Spleen (tissue), 7 donors: Measurements from ENCODE around the gene LNPEP.

Experiments
- POLR2A ChIP-seq, 3 donors: fragments of 450-650 bp; IDR thresholded peaks; one replicate each; pipeline ENCODE4 v1.5.1; 2017; ENCODE audit warnings: antibody characterized with exemption in 3 of 3, mild to moderate bottlenecking in 1 of 3
- POLR2AphosphoS5 ChIP-seq, 3 donors: sonication (generic); formaldehyde crosslinking; IDR thresholded peaks; one replicate each; pipeline ENCODE4 v1.5.1; 2017; ENCODE audit warnings: antibody characterized with exemption in 3 of 3
- TF ChIP-seq, protein P1 (sequence below), 11 experiments: fragments of 200-600 bp in 7 of 11; fragments of 450-650 bp in 4 of 11; sonication (generic) in 4 of 11; IDR thresholded peaks in 8 of 11; conservative IDR thresholded peaks in 3 of 11; 1 replicate in 7 of 11; 2 replicates in 4 of 11; pipeline versions ENCODE4 v1.4.0 to v1.8.0; 2016 to 2021; ENCODE audit warnings: antibody characterized with exemption in 11 of 11, inconsistent platforms in 4 of 11, mild to moderate bottlenecking in 1 of 11
- donor health status: DM: no; HTN: no; CAD: no; lungs with moderate emphysema.
- donor health status: DM: no; HTN: no; CAD: no.
- donor health status: DM: no; HTN: no; CAD: no.

GRCh38 chr5:96903300-96903699 is 32.6 kb upstream of the LNPEP start:
- TF ChIP-seq POLR2AphosphoS5 (IDR thresholded peaks at IDR 0.05) (no peak), POLR2A (IDR thresholded peaks at IDR 0.05) (no peak)
- TF ChIP-seq, protein P1, sequence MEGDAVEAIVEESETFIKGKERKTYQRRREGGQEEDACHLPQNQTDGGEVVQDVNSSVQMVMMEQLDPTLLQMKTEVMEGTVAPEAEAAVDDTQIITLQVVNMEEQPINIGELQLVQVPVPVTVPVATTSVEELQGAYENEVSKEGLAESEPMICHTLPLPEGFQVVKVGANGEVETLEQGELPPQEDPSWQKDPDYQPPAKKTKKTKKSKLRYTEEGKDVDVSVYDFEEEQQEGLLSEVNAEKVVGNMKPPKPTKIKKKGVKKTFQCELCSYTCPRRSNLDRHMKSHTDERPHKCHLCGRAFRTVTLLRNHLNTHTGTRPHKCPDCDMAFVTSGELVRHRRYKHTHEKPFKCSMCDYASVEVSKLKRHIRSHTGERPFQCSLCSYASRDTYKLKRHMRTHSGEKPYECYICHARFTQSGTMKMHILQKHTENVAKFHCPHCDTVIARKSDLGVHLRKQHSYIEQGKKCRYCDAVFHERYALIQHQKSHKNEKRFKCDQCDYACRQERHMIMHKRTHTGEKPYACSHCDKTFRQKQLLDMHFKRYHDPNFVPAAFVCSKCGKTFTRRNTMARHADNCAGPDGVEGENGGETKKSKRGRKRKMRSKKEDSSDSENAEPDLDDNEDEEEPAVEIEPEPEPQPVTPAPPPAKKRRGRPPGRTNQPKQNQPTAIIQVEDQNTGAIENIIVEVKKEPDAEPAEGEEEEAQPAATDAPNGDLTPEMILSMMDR (IDR thresholded peaks at IDR 0.05 in 8 of 11, conservative IDR thresholded peaks at IDR 0.05 in 3 of 11) = no peak
